ENCODE measurements around the gene EFCAB6. TPM values are rescaled to one million over a fixed set of nuclear protein-coding genes. Genes with fewer than 3 reads are reported as not detected.

The EFCAB6 gene, protein sequence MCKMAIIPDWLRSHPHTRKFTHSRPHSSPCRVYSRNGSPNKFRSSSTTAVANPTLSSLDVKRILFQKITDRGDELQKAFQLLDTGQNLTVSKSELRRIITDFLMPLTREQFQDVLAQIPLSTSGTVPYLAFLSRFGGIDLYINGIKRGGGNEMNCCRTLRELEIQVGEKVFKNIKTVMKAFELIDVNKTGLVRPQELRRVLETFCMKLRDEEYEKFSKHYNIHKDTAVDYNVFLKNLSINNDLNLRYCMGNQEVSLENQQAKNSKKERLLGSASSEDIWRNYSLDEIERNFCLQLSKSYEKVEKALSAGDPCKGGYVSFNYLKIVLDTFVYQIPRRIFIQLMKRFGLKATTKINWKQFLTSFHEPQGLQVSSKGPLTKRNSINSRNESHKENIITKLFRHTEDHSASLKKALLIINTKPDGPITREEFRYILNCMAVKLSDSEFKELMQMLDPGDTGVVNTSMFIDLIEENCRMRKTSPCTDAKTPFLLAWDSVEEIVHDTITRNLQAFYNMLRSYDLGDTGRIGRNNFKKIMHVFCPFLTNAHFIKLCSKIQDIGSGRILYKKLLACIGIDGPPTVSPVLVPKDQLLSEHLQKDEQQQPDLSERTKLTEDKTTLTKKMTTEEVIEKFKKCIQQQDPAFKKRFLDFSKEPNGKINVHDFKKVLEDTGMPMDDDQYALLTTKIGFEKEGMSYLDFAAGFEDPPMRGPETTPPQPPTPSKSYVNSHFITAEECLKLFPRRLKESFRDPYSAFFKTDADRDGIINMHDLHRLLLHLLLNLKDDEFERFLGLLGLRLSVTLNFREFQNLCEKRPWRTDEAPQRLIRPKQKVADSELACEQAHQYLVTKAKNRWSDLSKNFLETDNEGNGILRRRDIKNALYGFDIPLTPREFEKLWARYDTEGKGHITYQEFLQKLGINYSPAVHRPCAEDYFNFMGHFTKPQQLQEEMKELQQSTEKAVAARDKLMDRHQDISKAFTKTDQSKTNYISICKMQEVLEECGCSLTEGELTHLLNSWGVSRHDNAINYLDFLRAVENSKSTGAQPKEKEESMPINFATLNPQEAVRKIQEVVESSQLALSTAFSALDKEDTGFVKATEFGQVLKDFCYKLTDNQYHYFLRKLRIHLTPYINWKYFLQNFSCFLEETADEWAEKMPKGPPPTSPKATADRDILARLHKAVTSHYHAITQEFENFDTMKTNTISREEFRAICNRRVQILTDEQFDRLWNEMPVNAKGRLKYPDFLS (N-terminal part only)
- total RNA-seq = 1 to 10 TPM in 2 of 5 experiments, under 1 TPM in 2, not detected in 1; 0.16 to 1.4 (median 0.90) TPM
- polyA plus RNA-seq = under 1 TPM; 0.08 to 0.11 TPM
- 2.7 reads per million, percentile 14 among the genes with 10 or more reads in this experiment for total RNA-seq

DNA sequence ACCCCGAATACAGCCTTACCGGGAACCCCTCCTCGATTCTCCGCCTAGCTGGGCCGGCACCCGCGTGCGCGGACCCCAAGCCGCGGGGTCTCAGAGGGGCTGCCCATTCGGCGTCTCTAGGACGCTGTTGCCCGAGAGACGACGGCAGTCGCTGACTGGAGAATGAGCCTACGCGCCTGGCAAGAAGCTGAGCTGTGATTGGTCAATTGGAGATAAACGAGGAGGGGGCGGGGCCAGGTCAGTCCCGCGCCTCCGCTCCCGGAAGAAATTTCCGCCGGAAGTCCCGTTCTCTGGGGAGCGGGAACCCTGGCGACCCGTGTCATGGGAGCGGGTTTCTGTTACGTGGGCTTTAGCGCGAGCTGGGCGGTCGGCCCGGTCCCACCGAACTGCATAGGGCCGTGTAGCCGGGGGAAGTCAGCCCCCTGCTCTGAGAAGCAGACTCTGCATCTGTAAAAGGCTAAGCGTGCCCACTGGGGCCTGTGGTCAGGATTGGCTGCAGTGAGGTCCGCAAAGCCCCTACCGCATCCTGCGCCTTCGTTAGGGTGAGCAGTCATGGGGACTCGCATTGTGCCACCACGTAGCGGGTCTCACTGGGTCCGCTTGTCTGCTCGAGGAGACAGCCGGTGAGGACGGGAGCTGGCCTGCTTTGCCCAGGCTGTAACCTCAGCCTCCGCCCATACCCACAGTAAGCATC lies at the start of gene EFCAB6:
Gene EFCAB6 (minus strand): TSS at position 157 of the 694 bp plus-strand sequence. CDS start 29,987 bp downstream, outside the sequence.
- peaks cover 0 to 4% (median 0%) of the 10 kb centered on the region in 11 donors for H3K9me3 Mint-ChIP-seq
- H3K4me1 Mint-ChIP-seq = peaks cover 19 to 35% (median 31%) of the 10 kb centered on the region in 7 donors
- peaks cover 0 to 2% (median 0%) of the 10 kb centered on the region in 5 donors for H3K27me3 Mint-ChIP-seq
- H3K36me3 ChIP-seq (ENCODE audit: control insufficient read depth in 2 of 3, insufficient read depth in 3 of 3, low read length in 3 of 3) = peaks cover 0 to 4% (median 0%) of the 10 kb centered on the region in 3 experiments
- peak within 1 kb of the TSS; percentile 93 for H3K4me3 ChIP-seq (ENCODE audit: low read length)
- DNase-seq (peak; percentile 74 to 88 (median 86)), ATAC-seq (peak; percentile 97)
- H3K27ac ChIP-seq (ENCODE audit: low read depth, low read length) = peak within 1 kb of the TSS; percentile 82
- peaks cover 0 to 9% (median 4%) of the 10 kb centered on the region in 5 donors for H3K36me3 Mint-ChIP-seq
- peak within 1 kb of the TSS; percentile 87 to 95 (median 92) for H3K27ac Mint-ChIP-seq
- no peaks in the 10 kb centered on the region for H3K9me3 ChIP-seq (ENCODE audit: control insufficient read depth in 2 of 3, low read length in 3 of 3)
- ChIA-PET CTCF (no interaction called here), POLR2A (interaction anchor here (0.9 to 1.2 kb wide), 2 partner anchors 139 to 874 kb away, joined by 3 read pairs; no protein-coding TSS in a partner anchor)
- peaks cover 7 to 10% of the 10 kb centered on the region in 2 donors for H3K4me1 ChIP-seq (ENCODE audit: control insufficient read depth in 2 of 2, insufficient read depth in 2 of 2, low read length in 2 of 2)
- intact Hi-C loops (cut with micrococcal nuclease) = loop anchor here (1.0 to 10.0 kb wide), 6 partner anchors 111 to 853 kb away; partner anchors contain the start of genes PNPLA3 (in 2 of the 2), PARVG (in 1 of the 2) and TTLL12 (in 1 of the 2)
- peak within 1 kb of the TSS; percentile 82 to 98 (median 94) for H3K4me3 Mint-ChIP-seq
- H3K27me3 ChIP-seq (ENCODE audit: control insufficient read depth in 2 of 2, insufficient read depth in 2 of 2, low read length in 2 of 2) = no peaks in the 10 kb centered on the region

DNA sequence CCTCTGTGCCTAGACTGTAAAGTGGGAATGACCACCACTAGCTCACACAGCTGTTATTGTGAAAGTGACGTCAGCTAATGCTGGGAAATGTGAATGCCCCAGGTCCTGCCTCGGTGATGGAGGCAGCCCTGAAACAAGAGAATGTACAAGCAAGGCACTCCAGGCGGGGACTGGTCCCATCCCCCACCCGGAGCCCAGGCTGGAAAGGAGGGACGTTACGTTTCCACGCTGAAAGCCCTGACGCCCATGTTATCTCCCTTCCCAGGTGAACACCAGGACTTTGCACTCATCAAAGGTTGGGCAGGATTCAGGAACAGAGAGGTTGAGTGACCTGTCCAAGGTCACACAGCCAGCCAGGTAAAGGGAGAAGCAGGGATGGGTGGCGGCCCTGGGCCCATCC lies 49.4 kb upstream of the EFCAB6 start:
- ChIA-PET CTCF (no interaction called here), POLR2A (no interaction called here)
- Histone ChIP-seq H3K9me3 (ENCODE audit: control insufficient read depth in 2 of 3, low read length in 3 of 3) (peaks cover 0 to 4% (median 0%) of the 10 kb centered on the region in 3 experiments), H3K4me1 (ENCODE audit: control insufficient read depth in 2 of 2, insufficient read depth in 2 of 2, low read length in 2 of 2) (no peaks in the 10 kb centered on the region), H3K36me3 (ENCODE audit: control insufficient read depth in 2 of 3, insufficient read depth in 3 of 3, low read length in 3 of 3) (no peaks in the 10 kb centered on the region), H3K27me3 (ENCODE audit: control insufficient read depth in 2 of 2, insufficient read depth in 2 of 2, low read length in 2 of 2) (no peaks in the 10 kb centered on the region), H3K4me3 (ENCODE audit: low read length) (no peak overlapping the region), H3K27ac (ENCODE audit: low read depth, low read length) (no peak overlapping the region)
- Mint-ChIP-seq H3K4me1 (peaks cover 0 to 10% (median 2%) of the 10 kb centered on the region in 7 donors), H3K9me3 (peaks cover 0 to 21% (median 7%) of the 10 kb centered on the region in 11 donors), H3K27me3 (peaks cover 45 to 90% (median 72%) of the 10 kb centered on the region in 5 donors), H3K27ac (no peak overlapping the region), H3K36me3 (peaks cover 0 to 5% (median 3%) of the 10 kb centered on the region in 5 donors), H3K4me3 (peak overlapping the region in 8 of 10 donors; percentile 26 to 77 (median 46))
- intact Hi-C loops (cut with micrococcal nuclease) = no loop called here
- DNase-seq (no peak), ATAC-seq (no peak)

DNA sequence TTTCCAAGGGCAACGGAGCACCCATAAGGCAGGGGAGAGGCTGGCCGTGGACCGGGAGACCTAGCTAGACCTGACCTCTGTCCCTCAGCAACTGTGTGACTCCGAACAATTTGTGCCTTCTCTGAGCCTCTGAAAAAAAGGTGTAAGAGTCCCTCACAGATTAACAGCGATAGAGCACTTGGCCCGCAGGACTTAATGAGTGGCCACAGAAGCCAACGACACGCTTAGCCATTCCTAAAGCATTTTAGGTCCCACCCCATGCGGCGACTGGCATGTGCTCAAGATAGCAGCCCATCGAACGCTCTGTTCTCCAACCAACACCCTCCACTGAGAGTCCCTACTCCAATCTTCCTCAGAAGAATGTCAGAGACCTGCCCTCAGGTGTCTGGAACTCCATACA lies 48.7 kb upstream of the EFCAB6 start:
- Mint-ChIP-seq H3K36me3 (peaks cover 0 to 8% (median 3%) of the 10 kb centered on the region in 5 donors), H3K9me3 (peaks cover 0 to 25% (median 10%) of the 10 kb centered on the region in 11 donors), H3K4me1 (peaks cover 0 to 10% (median 2%) of the 10 kb centered on the region in 7 donors), H3K27me3 (peaks cover 45 to 91% (median 67%) of the 10 kb centered on the region in 5 donors), H3K27ac (no peak overlapping the region), H3K4me3 (peak overlapping the region in 4 of 10 donors; percentile 26 to 72 (median 53))
- intact Hi-C loops (cut with micrococcal nuclease) = no loop called here
- Histone ChIP-seq H3K4me1 (ENCODE audit: control insufficient read depth in 2 of 2, insufficient read depth in 2 of 2, low read length in 2 of 2) (no peaks in the 10 kb centered on the region), H3K9me3 (ENCODE audit: control insufficient read depth in 2 of 3, low read length in 3 of 3) (peaks cover 0 to 6% (median 0%) of the 10 kb centered on the region in 3 experiments), H3K27ac (ENCODE audit: low read depth, low read length) (no peak overlapping the region), H3K36me3 (ENCODE audit: control insufficient read depth in 2 of 3, insufficient read depth in 3 of 3, low read length in 3 of 3) (no peaks in the 10 kb centered on the region), H3K4me3 (ENCODE audit: low read length) (no peak overlapping the region), H3K27me3 (ENCODE audit: control insufficient read depth in 2 of 2, insufficient read depth in 2 of 2, low read length in 2 of 2) (no peaks in the 10 kb centered on the region)
- DNase-seq (no peak), ATAC-seq (no peak)
- POLR2A ChIA-PET = no interaction called here
- CTCF ChIA-PET = no interaction called here

DNA sequence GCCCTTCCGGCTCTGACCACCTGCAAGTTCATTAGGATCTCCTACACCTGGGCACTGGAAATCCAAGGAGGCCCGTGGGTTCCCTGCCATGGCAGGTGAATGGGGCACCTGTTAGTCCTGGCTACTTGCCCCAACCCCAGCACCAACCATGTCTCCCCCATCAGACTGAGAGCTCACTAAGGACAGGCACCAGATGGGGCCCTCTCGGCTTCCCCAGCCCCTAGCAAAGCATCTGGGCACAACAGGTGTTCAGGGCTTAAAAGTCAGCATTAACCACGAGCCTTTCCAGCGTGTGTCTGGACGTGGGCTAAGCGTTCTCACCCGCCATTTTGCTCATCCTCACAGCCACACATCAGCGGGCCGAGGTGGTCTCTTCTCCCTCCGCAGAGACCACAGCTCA lies 48.0 kb upstream of the EFCAB6 start:
- peaks cover 0 to 6% (median 0%) of the 10 kb centered on the region in 3 experiments for H3K9me3 ChIP-seq (ENCODE audit: control insufficient read depth in 2 of 3, low read length in 3 of 3)
- H3K4me1 ChIP-seq (ENCODE audit: control insufficient read depth in 2 of 2, insufficient read depth in 2 of 2, low read length in 2 of 2) = no peaks in the 10 kb centered on the region
- intact Hi-C loops (cut with micrococcal nuclease) = no loop called here
- no peaks in the 10 kb centered on the region for H3K36me3 ChIP-seq (ENCODE audit: control insufficient read depth in 2 of 3, insufficient read depth in 3 of 3, low read length in 3 of 3)
- ATAC-seq (no peak), DNase-seq (no peak)
- ChIA-PET CTCF (no interaction called here), POLR2A (no interaction called here)
- Mint-ChIP-seq H3K4me1 (peaks cover 0 to 10% (median 2%) of the 10 kb centered on the region in 7 donors), H3K27ac (no peak overlapping the region), H3K27me3 (peaks cover 43 to 89% (median 67%) of the 10 kb centered on the region in 5 donors), H3K36me3 (peaks cover 0 to 8% (median 3%) of the 10 kb centered on the region in 5 donors), H3K9me3 (peaks cover 0 to 25% (median 10%) of the 10 kb centered on the region in 11 donors), H3K4me3 (no peak overlapping the region)
- H3K27ac ChIP-seq (ENCODE audit: low read depth, low read length) = no peak overlapping the region
- H3K27me3 ChIP-seq (ENCODE audit: control insufficient read depth in 2 of 2, insufficient read depth in 2 of 2, low read length in 2 of 2) = no peaks in the 10 kb centered on the region
- no peak overlapping the region for H3K4me3 ChIP-seq (ENCODE audit: low read length)

DNA sequence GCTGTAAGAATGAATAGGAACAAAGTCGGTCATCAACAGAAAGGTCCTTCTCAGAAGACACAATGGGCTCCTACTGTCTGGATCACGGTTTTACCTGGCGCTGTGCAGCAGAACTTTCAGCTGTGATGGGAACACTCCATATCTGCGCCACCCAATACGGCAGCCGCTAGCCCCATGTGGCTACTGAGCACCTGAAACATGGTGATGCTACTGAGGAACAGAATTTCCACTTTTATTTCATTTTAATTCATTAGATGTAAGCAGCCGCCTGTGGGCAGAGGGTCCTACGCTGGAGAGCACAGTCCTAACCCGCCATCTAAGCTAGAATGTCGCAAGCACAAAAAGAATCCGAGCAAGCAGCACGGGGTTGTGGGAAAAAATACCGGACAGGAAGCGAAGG lies 47.5 kb upstream of the EFCAB6 start:
- CTCF ChIA-PET = no interaction called here
- Mint-ChIP-seq H3K27ac (no peak overlapping the region), H3K4me1 (peaks cover 0 to 10% (median 2%) of the 10 kb centered on the region in 7 donors), H3K27me3 (peaks cover 38 to 88% (median 62%) of the 10 kb centered on the region in 5 donors), H3K4me3 (no peak overlapping the region), H3K36me3 (peaks cover 0 to 8% (median 3%) of the 10 kb centered on the region in 5 donors), H3K9me3 (peaks cover 0 to 25% (median 10%) of the 10 kb centered on the region in 11 donors)
- POLR2A ChIA-PET = no interaction called here
- H3K4me3 ChIP-seq (ENCODE audit: low read length) = no peak overlapping the region
- DNase-seq (no peak), ATAC-seq (no peak)
- H3K27ac ChIP-seq (ENCODE audit: low read depth, low read length) = no peak overlapping the region
- H3K36me3 ChIP-seq (ENCODE audit: control insufficient read depth in 2 of 3, insufficient read depth in 3 of 3, low read length in 3 of 3) = no peaks in the 10 kb centered on the region
- intact Hi-C loops (cut with micrococcal nuclease) = no loop called here
- H3K27me3 ChIP-seq (ENCODE audit: control insufficient read depth in 2 of 2, insufficient read depth in 2 of 2, low read length in 2 of 2) = no peaks in the 10 kb centered on the region
- no peaks in the 10 kb centered on the region for H3K4me1 ChIP-seq (ENCODE audit: control insufficient read depth in 2 of 2, insufficient read depth in 2 of 2, low read length in 2 of 2)
- H3K9me3 ChIP-seq (ENCODE audit: control insufficient read depth in 2 of 3, low read length in 3 of 3) = peaks cover 0 to 6% (median 0%) of the 10 kb centered on the region in 3 experiments

Data from naive thymus-derived CD4-positive, alpha-beta T cell (primary cell).